ENCODE data around the gene PADI2.

DNA sequence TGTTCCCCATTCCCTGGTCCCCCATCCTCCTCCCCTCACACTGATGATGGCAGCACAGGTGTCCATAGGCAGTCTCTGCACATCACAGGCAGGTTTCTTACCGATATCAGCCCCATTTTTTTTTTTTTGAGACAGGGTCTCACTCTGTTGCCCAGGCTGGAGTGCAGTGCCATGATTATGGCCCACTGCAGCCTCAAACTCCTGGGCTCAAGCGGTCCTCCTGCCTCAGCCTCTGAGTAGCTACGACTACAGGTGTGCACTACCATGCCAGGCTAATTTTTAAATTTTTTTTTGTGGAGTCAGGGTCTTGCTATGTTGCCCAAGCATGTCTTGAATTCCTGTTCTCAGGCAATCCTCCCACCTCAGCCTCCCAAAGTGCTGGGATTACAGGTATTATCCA lies 36.5 kb downstream of the PADI2 start:
- TF ChIP-seq, protein P1, sequence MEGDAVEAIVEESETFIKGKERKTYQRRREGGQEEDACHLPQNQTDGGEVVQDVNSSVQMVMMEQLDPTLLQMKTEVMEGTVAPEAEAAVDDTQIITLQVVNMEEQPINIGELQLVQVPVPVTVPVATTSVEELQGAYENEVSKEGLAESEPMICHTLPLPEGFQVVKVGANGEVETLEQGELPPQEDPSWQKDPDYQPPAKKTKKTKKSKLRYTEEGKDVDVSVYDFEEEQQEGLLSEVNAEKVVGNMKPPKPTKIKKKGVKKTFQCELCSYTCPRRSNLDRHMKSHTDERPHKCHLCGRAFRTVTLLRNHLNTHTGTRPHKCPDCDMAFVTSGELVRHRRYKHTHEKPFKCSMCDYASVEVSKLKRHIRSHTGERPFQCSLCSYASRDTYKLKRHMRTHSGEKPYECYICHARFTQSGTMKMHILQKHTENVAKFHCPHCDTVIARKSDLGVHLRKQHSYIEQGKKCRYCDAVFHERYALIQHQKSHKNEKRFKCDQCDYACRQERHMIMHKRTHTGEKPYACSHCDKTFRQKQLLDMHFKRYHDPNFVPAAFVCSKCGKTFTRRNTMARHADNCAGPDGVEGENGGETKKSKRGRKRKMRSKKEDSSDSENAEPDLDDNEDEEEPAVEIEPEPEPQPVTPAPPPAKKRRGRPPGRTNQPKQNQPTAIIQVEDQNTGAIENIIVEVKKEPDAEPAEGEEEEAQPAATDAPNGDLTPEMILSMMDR (IDR thresholded peaks at IDR 0.05) = no peak
- no peak for TF ChIP-seq EZH2 (IDR thresholded peaks at IDR 0.05; ENCODE audit: borderline replicate concordance, insufficient read depth, low read depth, low read length, poor library complexity, severe bottlenecking)

All from B cell (primary cell).